K562 (cell line): ENCODE data around the gene ACTL10. TPM values are rescaled to one million over a fixed set of nuclear protein-coding genes. Genes with fewer than 3 reads are reported as not detected.
A peak's percentile ranks its signal among the peaks of the same experiment; 100 is the strongest.

Experiments used
- ASH1L ChIP-seq: fragments of 450-650 bp; IDR thresholded peaks from 2 replicates; pipeline ENCODE4 v1.6.1; 2018; ENCODE audit warnings: borderline replicate concordance, mild to moderate bottlenecking, low read depth; ENCODE audit not compliant: partially characterized antibody
- CTBP1 ChIP-seq: fragments of 450-650 bp; IDR thresholded peaks from 2 replicates; pipeline ENCODE4 v1.6.1; 2016; ENCODE audit warnings: borderline replicate concordance
- DDX20 ChIP-seq: fragments of 450-650 bp; IDR thresholded peaks from 2 replicates; pipeline ENCODE4 v1.6.1; 2016; ENCODE audit warnings: missing genetic modification characterization, low read depth, mild to moderate bottlenecking, missing compliant biosample characterization, moderate library complexity
- EP300 ChIP-seq: IDR thresholded peaks from 2 replicates; pipeline ENCODE4 v1.6.1; 2012; ENCODE audit warnings: low read length, improper control_type of control experiment
- IFI16 ChIP-seq: fragments of 250-450 bp; sonication (Bioruptor Pico); IDR thresholded peaks from 2 replicates; pipeline ENCODE4 v2.1.2; 2022; ENCODE audit warnings: mild to moderate bottlenecking, inconsistent platforms
- KLF10 ChIP-seq: fragments of 250-450 bp; sonication (Bioruptor Pico); IDR thresholded peaks from 2 replicates; pipeline ENCODE4 v1.6.1; 2021; ENCODE audit warnings: matching md5 sums
- KLF16 ChIP-seq: IDR thresholded peaks from 2 replicates; pipeline ENCODE4 v1.6.1; 2016; ENCODE audit warnings: antibody characterized with exemption
- MECOM ChIP-seq: fragments of 250-450 bp; sonication (Bioruptor Pico); IDR thresholded peaks from 2 replicates; pipeline ENCODE4 v1.8.0; 2022; ENCODE audit warnings: inconsistent platforms
- OTX1 ChIP-seq: fragments of 450-650 bp; formaldehyde crosslinking; IDR thresholded peaks from 2 replicates; pipeline ENCODE4 v1.4.0; 2022; ENCODE audit warnings: mild to moderate bottlenecking
- RBM17 ChIP-seq: fragments of 200-400 bp; formaldehyde crosslinking; IDR thresholded peaks from 2 replicates; pipeline ENCODE4 v1.6.1; 2017; ENCODE audit warnings: low read depth, mild to moderate bottlenecking, low read length, borderline replicate concordance
- SETDB1 ChIP-seq: IDR thresholded peaks from one replicate; pipeline ENCODE4 v1.6.1; 2012; ENCODE audit warnings: low read length, control low read depth, inconsistent platforms
- SRF ChIP-seq, 2 experiments: fragments of 250-450, 450-650 bp in 1 of 2; sonication (Bioruptor Pico) in 1 of 2; sonication (generic) in 1 of 2; formaldehyde crosslinking; IDR thresholded peaks; 2 replicates each; pipeline versions ENCODE4 v1.5.0 to v1.5.1; 2020 to 2022; ENCODE audit warnings: mild to moderate bottlenecking in 1 of 2, missing genetic modification reagents in 1 of 2
- SRSF1 ChIP-seq: fragments of 200-400 bp; formaldehyde crosslinking; IDR thresholded peaks from 2 replicates; pipeline ENCODE4 v1.6.1; 2017; ENCODE audit warnings: mild to moderate bottlenecking, low read depth, low read length, moderate library complexity
- ZBED1 ChIP-seq: IDR thresholded peaks from 2 replicates; pipeline ENCODE4 v1.6.1; 2014
- ZNF121 ChIP-seq: sonication (generic); formaldehyde crosslinking; conservative IDR thresholded peaks from 2 replicates; pipeline ENCODE4 v1.8.0; 2022; ENCODE audit warnings: missing genetic modification reagents
- polyA plus RNA-seq, 8 experiments: library from polyadenylated mRNA; depleted of rRNA in 4 of 8; stranded (reverse) in 5 of 8; unstranded in 3 of 8; fragments of >200 nt; fragmentation: Nextera tagmentation in 2 of 8; fragmentation: Illumina TruSeq in 1 of 8; extraction: Ambion mirVana in 2 of 8; extraction: Trizol in 1 of 8; gene quantifications; 2 replicates each; pipeline versions ENCODE4 v1.2.1 to v1.2.3, GENCODE V29; 2011 to 2014; ENCODE audit warnings: inconsistent platforms in 1 of 8, missing spikeins in 1 of 8
- total RNA-seq, 7 experiments: library from RNA; depleted of rRNA in 6 of 7; stranded (reverse); fragments of >200 nt in 6 of 7; fragmentation: Illumina TruSeq in 2 of 7; extraction: Trizol in 2 of 7; gene quantifications; 2 replicates each; pipeline versions ENCODE4 v1.2.1 to v1.2.3, GENCODE V29; 2011 to 2021; ENCODE audit warnings: low replicate concordance in 1 of 7
- TF ChIP-seq, protein P1 (sequence below): fragments of 450-650 bp; IDR thresholded peaks from 2 replicates; pipeline ENCODE4 v1.6.1; 2018; ENCODE audit not compliant: partially characterized antibody
- TF ChIP-seq, protein P2 (sequence below), 2 experiments: fragments of 200-800 bp in 1 of 2; sonication (Bioruptor generic) in 1 of 2; sonication (generic) in 1 of 2; formaldehyde crosslinking in 1 of 2; IDR thresholded peaks in 1 of 2; conservative IDR thresholded peaks in 1 of 2; 2 replicates each; pipeline versions ENCODE4 v1.5.0 to v1.6.1; 2016 to 2020; ENCODE audit warnings: missing compliant biosample characterization in 1 of 2, missing genetic modification characterization in 1 of 2, missing genetic modification reagents in 1 of 2
- TF ChIP-seq, protein P3 (sequence below): fragments of 250-450 bp; sonication (Bioruptor Pico); IDR thresholded peaks from 2 replicates; pipeline ENCODE4 v1.8.0; 2022; ENCODE audit warnings: moderate library complexity, mild to moderate bottlenecking, inconsistent platforms
- TF ChIP-seq, protein P4 (sequence below): fragments of 450-650 bp; formaldehyde crosslinking; IDR thresholded peaks from 2 replicates; pipeline ENCODE4 v1.4.0; 2022; ENCODE audit warnings: missing genetic modification characterization
- TF ChIP-seq, protein P5 (sequence below): sonication (generic); formaldehyde crosslinking; IDR thresholded peaks from 2 replicates; pipeline ENCODE4 v1.9.0; 2022; ENCODE audit warnings: mild to moderate bottlenecking, missing genetic modification reagents

Gene ACTL10
- total and polyA plus RNA-seq, 9 of the 15 experiments (the other 6 are each of a cell fraction or from before 2014, with no cell fraction given): 0.07 to 0.14 TPM; not detected in 7

DNA sequence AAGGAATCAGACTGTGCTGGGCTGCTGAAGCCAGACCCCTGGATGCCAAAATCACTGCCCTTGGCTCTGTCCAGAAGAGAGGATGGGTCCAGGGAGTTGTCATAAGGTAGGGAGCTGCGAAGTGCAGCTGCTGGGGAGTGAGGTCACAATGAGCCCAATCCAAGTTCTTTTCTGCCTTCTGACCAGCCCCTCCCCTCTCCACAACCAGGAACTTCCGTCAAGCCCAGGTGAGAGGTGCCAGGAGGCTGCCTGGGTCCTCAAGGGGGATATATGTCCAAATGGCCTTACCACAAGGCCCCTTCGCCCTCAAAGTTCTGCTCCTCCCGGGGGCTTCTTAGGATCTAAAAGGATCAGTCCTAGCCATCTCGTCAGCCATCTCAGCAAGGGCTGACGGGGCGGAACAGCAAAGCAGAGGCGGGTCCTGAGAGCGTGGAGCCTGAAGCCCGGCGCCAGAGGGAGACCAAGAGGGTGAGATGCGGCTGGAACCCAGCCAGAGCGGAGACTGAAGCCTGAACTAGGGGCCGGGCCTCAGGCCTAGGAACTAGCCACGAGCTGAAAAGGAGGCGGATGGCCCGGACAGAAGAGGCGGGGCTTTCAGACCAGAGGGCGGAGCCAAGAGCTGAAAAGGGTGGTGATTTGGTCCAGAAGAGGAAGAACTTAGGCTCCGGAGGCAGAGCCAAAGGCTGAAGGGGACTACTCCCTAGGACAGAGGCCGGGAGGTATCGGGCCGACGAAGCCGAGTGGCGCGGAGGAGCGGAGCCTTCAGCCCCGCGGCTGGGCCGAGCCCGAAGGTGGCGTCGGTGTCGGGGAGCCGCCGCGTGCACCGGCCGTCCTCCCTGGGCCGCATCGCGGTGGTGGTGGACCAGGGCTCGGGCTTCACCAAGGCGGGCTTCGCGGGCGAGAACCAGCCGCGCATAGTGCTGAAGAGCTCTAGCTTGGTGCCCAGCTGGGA lies at the start of gene ACTL10 (continued):
- TF ChIP-seq, protein P1, sequence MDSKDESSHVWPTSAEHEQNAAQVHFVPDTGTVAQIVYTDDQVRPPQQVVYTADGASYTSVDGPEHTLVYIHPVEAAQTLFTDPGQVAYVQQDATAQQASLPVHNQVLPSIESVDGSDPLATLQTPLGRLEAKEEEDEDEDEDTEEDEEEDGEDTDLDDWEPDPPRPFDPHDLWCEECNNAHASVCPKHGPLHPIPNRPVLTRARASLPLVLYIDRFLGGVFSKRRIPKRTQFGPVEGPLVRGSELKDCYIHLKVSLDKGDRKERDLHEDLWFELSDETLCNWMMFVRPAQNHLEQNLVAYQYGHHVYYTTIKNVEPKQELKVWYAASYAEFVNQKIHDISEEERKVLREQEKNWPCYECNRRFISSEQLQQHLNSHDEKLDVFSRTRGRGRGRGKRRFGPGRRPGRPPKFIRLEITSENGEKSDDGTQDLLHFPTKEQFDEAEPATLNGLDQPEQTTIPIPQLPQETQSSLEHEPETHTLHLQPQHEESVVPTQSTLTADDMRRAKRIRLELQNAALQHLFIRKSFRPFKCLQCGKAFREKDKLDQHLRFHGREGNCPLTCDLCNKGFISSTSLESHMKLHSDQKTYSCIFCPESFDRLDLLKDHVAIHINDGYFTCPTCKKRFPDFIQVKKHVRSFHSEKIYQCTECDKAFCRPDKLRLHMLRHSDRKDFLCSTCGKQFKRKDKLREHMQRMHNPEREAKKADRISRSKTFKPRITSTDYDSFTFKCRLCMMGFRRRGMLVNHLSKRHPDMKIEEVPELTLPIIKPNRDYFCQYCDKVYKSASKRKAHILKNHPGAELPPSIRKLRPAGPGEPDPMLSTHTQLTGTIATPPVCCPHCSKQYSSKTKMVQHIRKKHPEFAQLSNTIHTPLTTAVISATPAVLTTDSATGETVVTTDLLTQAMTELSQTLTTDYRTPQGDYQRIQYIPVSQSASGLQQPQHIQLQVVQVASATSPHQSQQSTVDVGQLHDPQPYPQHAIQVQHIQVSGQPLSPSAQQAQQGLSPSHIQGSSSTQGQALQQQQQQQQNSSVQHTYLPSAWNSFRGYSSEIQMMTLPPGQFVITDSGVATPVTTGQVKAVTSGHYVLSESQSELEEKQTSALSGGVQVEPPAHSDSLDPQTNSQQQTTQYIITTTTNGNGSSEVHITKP: no peak
- TF ChIP-seq RBM17 (no peak), EP300 (peak; percentile 12; the same call in 1 of the 2 replicates), SETDB1 (no peak), ASH1L (no peak), OTX1 (no peak), KLF10 (CRISPR knock-in tag) (no peak), IFI16 (no peak), ZBED1 (no peak), SRF (CRISPR knock-in tag; IDR thresholded peaks at IDR 0.05) (0 out of 4 replicates have a peak, but pooled peaks of 1 of the 2 experiments have one; percentile 60), ZNF121 (no peak), MECOM (CRISPR knock-in tag) (no peak), CTBP1 (peak; percentile 74; the same call in 1 of the 2 replicates), DDX20 (tag) (no peak), SRSF1 (no peak), KLF16 (no peak)
- TF ChIP-seq, protein P2, sequence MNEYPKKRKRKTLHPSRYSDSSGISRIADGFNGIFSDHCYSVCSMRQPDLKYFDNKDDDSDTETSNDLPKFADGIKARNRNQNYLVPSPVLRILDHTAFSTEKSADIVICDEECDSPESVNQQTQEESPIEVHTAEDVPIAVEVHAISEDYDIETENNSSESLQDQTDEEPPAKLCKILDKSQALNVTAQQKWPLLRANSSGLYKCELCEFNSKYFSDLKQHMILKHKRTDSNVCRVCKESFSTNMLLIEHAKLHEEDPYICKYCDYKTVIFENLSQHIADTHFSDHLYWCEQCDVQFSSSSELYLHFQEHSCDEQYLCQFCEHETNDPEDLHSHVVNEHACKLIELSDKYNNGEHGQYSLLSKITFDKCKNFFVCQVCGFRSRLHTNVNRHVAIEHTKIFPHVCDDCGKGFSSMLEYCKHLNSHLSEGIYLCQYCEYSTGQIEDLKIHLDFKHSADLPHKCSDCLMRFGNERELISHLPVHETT (CRISPR knock-in tag; conservative IDR thresholded peaks at IDR 0.05 in 1 of 2, IDR thresholded peaks at IDR 0.05 in 1 of 2): no peak
- TF ChIP-seq, protein P3, sequence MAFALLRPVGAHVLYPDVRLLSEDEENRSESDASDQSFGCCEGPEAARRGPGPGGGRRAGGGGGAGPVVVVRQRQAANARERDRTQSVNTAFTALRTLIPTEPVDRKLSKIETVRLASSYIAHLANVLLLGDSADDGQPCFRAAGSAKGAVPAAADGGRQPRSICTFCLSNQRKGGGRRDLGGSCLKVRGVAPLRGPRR: no peak
- TF ChIP-seq, protein P4, sequence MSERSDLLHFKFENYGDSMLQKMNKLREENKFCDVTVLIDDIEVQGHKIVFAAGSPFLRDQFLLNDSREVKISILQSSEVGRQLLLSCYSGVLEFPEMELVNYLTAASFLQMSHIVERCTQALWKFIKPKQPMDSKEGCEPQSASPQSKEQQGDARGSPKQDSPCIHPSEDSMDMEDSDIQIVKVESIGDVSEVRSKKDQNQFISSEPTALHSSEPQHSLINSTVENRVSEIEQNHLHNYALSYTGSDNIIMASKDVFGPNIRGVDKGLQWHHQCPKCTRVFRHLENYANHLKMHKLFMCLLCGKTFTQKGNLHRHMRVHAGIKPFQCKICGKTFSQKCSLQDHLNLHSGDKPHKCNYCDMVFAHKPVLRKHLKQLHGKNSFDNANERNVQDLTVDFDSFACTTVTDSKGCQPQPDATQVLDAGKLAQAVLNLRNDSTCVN (CRISPR knock-in tag): no peak
- TF ChIP-seq, protein P5, sequence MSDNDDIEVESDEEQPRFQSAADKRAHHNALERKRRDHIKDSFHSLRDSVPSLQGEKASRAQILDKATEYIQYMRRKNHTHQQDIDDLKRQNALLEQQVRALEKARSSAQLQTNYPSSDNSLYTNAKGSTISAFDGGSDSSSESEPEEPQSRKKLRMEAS (CRISPR knock-in tag): peak; percentile 74
